ENCODE measurements around the gene FOXD1.
"Not testable (repeated sequence)": the region's sequence is repeated elsewhere in the genome, so short reads cannot be mapped to it uniquely, and the experiment has no call there.

FOXD1 gene

DNA sequence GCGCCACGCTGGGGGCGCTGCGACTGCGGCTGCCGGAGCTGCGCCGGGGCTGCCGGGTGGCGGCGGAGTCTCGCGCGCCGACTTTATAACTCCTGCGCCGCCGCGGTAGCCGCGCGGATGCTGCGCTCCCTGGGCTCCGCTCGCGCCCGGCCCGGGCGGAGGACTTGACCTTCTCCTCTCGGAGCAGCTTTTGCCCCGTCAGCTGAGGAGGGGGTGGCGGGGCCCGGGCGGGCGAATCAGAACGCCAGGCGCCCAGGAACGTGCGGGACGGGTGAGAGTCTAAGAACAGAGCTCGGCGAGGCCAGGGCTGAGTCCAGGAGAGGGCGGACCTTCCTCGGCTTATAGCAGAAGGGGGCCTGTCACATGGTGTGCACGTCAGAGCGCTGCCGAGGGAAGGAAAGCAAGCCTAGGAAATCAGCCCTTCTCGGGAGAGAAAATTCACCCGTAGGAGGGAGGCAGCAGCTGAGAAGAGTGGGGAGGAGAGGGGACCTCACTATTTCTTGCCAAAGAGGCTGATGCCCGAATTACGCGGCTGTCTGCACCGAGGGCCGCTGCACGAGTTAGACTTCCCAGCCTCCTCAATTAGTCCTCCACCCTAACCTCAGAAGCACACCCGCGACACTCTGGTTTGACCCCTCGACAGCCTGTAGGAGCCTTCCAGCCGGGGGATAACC lies at the start of gene FOXD1:
TSS of gene FOXD1 (minus strand) at position 315 of the 674 bp plus-strand sequence. CDS start 415 bp downstream, outside the sequence.
- peak; percentile 82 for DNase-seq

DNA sequence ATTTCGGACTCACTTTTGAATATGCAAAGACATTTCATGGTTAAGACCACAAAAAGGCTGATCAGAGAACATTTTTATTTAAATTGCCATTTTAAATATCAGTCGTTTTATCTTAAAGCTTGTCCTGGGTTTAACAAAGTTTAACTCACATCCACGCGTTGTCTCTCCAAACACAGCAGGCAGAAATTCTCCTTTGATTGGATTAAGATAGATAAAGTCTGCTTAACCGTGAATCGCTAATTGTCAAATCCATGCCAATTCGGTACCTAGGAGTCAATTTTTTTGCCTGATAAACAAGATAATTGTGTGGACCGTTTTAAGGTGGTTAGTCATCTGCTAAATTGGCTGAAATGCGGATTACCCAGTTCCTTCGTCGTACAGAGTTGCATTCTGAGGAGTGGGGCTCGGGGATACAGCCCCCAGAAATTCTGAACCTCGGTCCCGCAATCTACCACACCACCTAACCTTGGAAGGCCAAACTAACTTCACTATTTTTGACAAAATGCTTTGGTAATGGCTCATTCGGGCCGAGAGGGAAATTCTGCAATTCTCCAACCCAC lies 49.0 kb upstream of the FOXD1 start:
- DNase-seq: no peak

DNA sequence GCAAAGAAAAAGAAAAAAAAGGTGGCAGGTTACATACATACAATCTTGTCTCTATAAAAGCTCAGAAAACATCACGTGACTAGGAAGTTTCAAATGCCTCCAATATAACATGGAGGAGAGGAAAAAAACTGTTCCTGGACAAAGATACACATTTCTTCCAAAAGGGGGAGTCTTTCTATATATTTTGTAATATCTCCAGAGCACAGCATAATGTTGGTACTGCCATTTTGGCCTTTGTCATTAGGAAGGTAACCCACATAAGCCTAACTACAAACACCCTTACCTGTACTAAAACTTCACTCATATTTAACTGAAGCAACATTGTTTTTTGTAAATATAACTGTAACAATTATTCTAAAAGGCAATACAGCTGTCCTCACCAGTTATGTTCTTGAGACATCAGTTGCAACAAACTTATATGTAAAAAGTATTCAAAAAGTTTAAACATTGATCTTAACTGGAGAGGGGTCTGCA lies 48.4 kb upstream of the FOXD1 start:
- peak; percentile 27 for DNase-seq

DNA sequence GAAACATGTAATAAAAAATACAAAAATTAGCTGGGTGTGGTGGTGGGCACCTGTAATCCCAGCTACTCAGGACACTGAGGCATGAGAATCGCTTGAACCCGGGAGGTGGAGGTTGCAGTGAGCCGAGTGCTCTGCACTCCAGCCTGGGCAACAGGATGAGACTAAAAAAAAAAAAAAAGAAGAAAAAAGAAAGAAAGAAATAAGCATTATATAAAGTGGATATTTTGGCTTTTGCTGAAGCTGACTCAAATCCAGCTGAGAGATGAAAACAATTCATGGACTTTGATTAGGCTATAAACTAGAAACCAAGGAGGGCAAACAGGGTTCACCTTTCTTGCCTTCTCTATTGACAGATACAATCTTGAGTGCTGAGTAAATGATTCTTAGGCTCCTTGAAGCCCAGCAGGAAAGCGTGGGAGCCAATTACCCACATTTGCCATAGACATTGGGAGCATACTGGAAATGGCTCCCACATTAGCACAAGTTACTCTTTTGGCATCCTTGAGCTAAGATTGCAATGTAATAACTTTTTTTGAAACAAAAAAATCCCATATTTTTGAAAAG lies 47.3 kb upstream of the FOXD1 start:
- DNase-seq: no peak

DNA sequence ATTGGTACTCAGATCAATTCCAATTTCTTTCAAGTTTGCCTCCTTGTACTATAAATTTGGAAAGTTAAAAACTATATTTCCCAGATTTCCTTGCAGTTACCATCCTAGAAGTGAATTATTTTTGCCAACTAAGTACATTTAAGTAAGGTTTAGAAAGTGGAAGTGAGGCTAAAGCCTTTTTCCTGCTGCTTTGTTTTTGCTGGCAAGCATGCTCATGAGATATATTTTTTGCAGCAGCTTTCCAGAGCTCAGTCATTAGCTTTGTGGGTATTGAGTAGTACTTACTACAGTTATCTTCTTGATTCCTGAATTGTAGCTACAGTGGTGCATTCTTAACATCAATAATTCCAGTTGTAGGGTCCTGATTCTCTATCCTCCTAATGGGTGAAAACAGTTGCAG lies 46.1 kb upstream of the FOXD1 start:
- no peak for DNase-seq

DNA sequence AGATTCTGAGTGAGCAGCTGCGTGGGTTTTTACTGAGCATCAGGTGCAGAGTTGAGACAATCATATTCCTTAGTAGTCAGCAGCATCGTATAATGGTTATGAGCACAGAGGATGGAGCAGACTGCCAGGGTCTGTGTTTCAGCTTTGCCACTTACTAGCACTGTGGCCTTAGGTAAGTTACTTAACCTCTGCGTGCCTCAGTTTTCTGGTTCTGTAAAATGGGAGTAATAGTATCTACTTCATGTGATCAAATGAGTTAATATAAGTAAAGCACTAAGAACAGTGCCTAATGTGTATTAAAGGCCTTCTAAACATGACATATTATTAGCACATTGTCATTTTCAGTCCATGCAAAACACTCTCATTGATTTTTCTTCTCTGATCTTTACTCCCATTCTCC lies 44.8 kb upstream of the FOXD1 start:
- no peak for DNase-seq

DNA sequence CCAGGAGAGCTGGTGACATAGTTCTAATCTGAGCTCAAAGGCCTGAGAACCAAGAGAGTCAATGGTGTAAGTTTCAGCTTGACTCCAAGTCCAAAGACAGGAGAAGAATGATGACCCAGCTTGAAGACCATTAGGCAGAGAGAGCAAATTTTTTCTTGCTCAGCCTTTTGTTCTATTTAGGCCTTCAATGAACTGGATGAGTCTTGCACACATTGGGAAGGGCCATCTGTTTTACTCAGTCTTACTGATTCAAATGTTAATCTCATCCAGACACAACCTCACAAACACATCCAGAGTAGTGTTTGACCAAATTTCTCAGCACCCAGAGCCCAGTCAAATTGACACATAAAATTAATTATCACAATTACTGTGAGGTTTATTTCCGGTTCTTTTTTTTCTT lies 42.6 kb upstream of the FOXD1 start:
- DNase-seq: no peak

DNA sequence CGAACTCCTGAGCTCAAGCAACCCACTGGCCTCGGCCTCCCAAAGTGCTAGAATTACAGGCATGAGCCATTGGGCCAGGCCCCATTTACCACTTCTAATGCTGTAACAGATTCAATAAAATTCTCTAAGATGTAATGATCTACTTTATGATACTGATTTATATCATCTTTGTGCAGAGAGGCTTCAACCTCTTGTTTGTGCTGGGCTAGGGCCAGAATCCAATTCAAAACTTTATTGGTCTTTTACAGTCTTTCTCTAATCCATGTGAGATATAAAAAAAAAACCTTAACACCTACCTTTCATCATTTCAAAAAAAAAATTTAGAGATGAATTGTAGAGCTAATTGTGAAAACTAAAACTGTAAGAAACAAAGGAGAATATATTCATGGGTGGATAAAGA lies 41.5 kb upstream of the FOXD1 start:
- DNase-seq: no peak

DNA sequence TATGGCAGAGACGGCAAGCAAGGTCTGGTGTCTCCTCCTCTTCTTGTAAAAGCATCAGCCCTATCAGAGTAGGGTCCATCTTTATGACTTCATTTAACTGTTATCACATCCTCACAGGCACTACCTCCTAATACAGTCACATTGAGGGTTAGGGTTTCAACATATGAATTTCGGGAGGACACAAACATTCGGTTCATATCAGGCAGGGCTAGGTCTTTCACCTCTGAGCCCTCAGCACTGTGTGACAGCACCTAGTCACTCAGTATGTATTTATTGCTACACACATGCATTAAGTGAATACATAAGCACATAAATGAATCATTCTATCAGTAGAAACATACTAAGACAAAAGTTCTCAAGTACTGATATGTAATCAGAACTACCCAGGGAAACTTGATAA lies 40.2 kb upstream of the FOXD1 start:
- no peak for DNase-seq

DNA sequence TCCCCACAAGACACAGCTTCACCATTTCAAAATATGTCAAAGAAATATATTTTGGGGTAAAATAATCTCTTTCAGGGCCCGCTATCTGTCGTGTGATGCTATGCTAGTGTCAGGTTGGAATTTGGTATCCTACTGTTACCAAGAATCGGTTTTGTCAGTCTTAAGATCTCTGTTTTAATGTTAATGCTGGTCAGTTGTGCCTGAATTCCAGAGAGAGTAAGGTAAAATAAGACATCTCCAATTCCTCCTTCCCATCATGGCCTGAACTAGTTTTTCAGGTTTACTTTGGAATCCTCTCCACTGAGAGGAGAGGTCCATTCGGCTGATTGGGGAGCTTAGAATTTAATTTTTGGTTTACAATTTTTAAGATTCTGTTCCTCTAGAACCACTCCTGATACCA lies 39.2 kb upstream of the FOXD1 start:
- no peak for DNase-seq

DNA sequence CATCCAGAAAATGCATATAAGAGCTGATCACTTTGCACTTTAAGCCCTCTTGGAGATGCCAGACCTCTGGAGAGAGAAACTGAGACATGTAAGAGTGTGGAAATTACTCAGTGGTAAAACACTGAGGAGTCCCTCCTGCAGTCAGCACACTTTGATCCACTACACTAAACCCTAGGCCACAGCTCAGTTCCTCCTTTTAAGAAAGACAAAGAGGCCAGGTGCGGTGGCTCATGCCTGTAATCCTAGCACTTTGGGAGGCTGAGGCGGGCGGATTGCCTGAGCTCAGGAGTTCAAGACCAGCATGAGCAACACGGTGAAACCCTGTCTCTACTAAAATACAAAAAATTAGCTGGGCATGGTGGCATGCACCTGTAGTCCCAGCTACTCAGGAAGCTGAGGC lies 38.7 kb upstream of the FOXD1 start:
- DNase-seq: not testable (repeated sequence)

DNA sequence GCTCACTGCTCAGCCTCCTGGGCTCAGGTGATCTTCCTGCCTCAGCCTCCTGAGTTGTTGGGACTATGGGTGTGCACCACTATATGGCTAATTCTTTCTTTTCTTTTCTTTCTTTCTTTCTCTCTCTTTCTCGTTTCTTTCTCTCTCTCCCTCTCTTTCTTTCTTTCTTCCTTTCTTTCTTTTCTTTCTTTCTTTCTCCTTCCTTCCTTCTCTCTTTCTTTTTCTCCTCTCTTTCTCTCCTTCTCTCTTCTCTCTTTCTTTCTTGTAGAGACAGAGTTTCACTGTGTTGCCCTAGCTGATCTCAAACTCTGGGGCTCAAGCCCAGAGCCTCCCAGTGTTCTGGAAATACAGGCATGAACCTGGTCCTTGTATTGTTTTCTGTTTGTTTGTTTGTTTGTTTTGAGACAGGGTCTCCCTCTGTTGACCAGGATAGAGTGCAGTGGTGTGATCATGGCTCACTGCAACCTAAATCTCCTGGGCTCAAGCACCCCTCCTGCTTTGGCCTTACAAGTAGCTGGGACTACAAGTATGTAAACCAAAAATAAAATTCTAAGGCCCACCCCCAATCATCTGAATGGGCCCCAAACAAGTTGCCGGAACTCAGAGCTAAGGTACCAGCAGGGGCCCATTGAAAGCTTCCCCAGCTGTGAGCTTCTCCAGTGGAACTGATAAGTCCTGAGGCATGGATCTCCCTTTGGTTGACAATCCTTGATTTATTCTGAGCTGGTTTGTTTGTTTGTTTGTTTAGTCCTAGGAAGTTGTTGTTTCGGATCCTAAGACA lies 37.7 kb upstream of the FOXD1 start:
- no peak for DNase-seq

DNA sequence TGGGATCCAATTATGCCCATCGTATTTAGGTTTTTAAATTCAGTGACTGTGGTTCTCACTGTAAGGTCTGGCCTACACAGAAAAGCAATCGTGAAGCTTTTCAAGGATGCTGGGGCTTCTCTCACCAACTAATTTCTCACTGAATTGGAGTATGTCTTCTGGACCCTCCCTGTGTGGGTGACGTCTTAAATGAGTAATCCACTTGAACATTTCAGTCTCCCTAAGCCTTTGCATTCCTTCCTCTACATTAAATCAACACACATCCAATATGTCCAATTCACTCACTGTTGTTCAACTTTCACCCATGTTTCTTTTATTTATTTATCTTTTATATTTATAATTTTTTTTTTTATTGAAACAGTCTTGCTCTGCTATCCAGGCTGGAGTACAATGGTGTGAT lies 37.1 kb upstream of the FOXD1 start:
- DNase-seq: no peak

DNA sequence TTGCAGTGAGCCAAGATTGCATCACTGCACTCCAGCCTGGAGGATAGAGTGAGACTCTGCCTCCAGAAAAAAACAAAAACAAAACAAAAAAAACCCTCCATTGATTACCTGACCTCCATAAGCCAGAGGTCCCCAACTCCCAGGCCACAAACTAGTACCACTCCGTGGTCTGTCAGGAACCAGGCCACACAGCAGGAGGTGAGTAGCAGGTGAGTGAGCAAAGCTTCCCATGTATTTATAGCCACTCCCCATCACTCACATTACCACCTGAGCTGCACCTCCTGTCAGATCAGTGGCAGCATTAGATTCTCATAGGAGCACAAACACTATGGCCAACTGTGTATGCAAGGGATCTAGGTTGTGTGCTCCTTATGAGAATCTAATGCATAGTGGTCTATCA lies 35.9 kb upstream of the FOXD1 start:
- DNase-seq: no peak

DNA sequence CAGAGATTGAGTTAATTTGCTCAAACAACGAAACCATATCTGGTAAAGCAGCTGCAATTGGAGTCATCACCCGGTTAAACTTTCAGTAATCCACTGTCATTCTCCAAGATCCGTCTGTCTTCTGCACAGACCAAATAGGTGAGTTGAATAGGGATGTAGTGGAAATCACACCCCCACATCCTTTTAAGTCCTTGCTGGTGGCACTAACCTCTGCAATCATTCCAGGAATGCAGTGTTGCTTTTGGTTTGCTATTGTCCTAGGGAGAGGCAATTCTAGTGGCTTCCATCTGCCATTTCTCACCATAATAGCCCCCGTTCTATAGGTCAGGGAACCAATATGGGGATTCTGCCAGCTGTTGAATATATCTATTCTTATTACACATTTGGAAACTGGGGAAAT lies 35.1 kb upstream of the FOXD1 start:
- DNase-seq: no peak

DNA sequence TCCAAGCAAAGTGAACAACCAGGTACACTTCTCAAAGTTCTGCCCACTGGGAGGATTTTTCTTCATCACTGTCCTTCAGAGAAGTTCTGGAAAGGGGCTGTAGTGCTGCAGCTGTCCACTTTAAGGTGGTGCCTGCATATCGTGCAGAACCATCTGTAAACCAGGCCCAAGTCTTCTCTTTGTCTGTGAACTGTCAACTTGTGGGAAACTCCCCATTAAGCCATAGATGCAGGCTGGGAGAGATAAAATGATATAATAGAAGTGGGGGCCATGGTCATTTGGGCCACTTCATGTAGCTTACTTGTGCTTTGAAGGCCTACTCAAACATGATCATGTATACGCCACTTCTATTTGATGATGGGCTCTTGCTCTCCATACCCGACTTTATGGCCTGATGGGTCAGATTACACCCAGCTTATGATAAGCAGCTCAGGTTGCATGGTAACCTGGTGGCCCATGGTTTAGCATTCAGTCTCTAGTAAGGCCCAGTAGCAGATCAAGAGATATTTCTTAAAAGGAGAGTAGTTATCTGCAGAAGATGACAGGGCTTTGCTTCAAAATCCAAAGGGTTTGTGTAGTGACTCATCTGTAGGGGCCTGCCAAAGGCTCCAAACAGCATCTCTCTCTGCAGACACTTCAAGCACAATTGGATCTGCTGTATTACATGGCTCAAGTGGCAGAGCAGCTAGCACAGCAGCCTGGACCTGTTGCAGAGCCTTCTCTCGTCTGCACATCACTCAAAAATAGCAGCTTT lies 34.0 kb upstream of the FOXD1 start:
- DNase-seq: no peak

DNA sequence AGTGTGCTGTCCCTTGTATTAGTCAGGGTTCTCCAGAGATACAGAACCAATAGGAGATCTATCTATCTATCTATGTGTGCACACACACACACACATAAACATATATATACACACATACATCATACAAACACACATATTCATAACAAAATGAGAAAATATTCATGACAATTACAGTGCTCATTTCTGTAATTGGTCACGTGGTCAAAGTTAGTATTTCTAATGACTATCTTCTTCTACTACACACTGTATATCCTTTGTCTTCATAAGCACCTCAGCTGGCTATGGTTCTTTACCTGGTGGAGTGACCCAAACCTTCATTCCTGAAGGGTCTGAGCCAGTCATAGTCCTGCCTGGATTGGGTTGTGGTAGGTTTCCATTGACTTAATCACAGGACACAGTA lies 31.9 kb upstream of the FOXD1 start:
- DNase-seq: no peak

DNA sequence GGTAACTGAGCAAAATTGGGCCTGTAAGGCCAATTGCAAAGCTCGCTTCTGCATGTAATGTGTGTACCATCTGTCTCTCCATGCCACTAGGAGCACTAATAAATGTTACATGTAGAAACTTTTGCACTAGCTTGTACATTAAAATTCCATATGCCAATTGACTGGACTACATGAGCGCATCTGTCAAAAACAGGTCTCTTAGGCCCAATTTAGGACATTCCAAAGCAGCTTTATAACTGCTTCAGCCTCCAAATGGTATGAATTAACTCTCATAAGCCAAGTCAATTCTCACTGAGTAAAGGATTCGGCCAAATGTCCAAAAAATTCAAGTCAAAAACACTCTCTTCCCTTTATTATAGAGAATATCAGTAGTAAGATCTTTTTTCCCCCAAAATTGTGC lies 23.5 kb upstream of the FOXD1 start:
- DNase-seq: no peak

DNA sequence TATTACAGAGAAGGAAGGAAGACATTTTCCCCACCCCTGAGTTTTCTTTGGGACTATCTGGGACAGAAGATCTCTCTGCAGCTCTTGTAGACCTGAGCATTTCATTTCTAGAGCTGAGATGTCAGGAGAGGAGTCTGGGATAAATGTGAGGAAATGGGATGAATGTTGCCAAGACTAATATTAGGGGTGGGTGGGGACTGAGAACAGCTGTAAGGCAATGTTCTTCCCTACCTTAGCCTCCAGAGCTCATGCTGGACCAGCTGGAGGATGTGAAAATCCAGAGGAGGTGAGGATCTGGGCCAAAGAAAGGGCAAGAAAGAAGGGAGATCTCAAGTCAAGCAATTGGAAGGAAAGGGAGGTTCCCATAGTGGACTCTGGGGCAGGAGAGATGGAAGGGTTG lies 23.1 kb upstream of the FOXD1 start:
- DNase-seq: no peak

DNA sequence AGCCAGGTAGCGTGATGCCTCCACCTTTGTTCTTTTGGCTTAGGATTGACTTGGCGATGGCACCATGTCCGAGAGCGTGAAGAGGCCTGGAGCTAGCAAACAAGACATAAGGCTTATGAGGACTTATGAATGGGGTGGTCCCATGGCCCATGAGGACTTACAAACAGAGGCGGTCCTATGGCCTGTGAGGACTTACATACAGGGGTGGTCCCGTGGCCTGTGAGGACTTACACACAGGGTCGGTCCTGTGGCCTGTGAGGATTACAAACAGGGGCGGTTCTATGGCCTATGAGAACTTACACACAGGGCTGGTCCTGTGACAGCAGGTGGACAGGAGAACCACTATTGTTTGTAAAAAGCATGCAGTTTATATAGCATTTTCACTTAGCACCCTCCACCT lies 21.3 kb upstream of the FOXD1 start:
- DNase-seq: no peak

DNA sequence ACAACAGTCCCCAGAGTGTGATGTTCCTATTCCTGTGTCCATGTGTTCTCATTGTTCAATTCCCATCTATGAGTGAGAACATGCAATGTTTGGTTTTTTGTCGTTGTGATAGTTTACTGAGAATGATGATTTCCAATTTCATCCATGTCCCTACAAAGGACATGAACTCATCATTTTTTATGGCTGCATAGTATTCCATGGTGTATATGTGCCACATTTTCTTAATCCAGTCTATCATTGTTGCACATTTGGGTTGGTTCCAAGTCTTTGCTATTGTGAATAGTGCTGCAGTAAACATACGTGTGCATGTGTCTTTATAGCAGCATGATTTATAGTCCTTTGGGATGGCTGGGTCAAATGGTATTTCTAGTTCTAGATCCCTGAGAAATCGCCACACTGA lies 20.1 kb upstream of the FOXD1 start:
- DNase-seq: not testable (repeated sequence)

DNA sequence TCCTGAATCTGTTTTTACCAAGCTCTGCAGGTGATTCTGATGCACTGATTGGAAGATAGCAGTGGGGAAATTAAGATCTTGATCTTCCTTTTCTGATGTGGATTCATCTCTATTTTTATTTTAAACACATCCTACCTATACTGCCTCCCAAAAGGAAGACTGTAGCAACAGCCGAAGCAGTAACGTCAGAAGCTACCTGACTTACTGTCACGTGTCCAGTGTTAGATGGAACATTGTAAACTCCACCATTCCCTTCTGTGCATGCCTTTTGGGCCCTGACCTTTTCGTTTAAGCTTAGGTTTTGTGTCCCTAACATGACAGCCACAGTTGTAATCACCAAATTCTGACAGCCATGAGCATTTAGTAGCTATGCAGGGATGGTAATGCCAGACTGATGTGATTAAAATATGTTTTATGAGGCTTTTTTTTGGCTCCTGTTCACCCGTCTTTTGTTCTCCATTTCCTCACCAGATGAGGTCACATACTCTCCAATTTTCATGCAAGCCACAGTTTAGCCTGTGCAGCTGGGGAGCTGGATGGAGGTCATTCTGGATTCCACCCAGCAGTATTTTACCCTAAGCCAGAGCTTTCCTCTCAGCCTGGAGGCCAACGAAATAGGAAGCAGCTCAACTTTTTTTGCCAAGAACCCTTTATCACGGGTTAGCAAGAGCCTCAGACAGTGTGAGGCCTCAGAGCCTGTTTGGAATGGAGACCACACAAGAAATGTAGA lies 15.6 kb upstream of the FOXD1 start:
- no peak for DNase-seq

DNA sequence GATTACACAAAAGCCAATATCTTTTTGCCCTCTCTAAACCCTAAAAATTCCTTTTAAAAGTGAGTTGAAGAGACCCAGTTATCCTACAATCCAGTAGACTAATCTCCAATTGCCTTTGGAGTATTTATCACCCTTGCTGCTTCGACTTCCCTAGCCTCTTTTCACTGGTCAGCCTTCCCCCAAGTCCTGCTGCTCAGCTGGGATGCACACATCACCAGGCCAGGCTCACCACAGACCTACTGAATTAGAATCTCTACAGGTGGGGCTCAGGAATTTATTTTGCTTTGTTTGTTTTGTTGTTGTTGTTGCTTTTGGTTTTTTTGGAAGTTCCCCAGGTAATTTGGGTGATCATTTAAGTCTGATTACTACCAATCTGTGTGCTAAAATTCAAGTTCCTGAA lies 11.6 kb upstream of the FOXD1 start:
- DNase-seq: no peak

Data from NCI-H774 (cell line).